Mucosa of rectum (tissue), 2 donors: ENCODE results near the gene IQCK.

Experiments used
- H3K27ac ChIP-seq, 2 donors: one replicate each; pipeline ENCODE4 v1.7.0; 2013; ENCODE audit warnings: inconsistent platforms in 2 of 2, low read depth in 2 of 2, low read length in 2 of 2
- H3K27me3 ChIP-seq, 2 donors: one replicate each; pipeline ENCODE4 v1.7.0; 2013; ENCODE audit warnings: low read length in 2 of 2; ENCODE audit not compliant: control insufficient read depth in 2 of 2, insufficient read depth in 2 of 2
- H3K36me3 ChIP-seq, 2 donors: one replicate each; pipeline ENCODE4 v1.7.0; 2013; ENCODE audit warnings: low read length in 2 of 2; ENCODE audit not compliant: control insufficient read depth in 2 of 2, insufficient read depth in 2 of 2
- H3K4me1 ChIP-seq, 2 donors: one replicate each; pipeline ENCODE4 v1.7.0; 2013; ENCODE audit warnings: low read length in 2 of 2, mild to moderate bottlenecking in 1 of 2; ENCODE audit not compliant: control insufficient read depth in 2 of 2, insufficient read depth in 2 of 2
- H3K4me3 ChIP-seq, 2 donors: one replicate each; pipeline ENCODE4 v1.7.0; 2013; ENCODE audit warnings: low read length in 2 of 2
- H3K9ac ChIP-seq, 2 donors: one replicate each; pipeline ENCODE4 v1.7.0; 2013; ENCODE audit warnings: low read length in 2 of 2, low read depth in 1 of 2, mild to moderate bottlenecking in 1 of 2
- H3K9me3 ChIP-seq, 2 donors: one replicate each; pipeline ENCODE4 v1.7.0; 2013; ENCODE audit warnings: low read length in 2 of 2; ENCODE audit not compliant: control insufficient read depth in 2 of 2
- donor health status: healthy.
- donor health status: Normal muscosa, but diverticular disease.

Gene IQCK

GRCh38 chr16:19771040-19771439 is 53.0 kb downstream of the IQCK start:
- no peaks in the 10 kb centered on the region for H3K36me3 ChIP-seq
- no peak overlapping the region for H3K4me3 ChIP-seq
- no peaks in the 10 kb centered on the region for H3K4me1 ChIP-seq
- H3K9me3 ChIP-seq: no peaks in the 10 kb centered on the region
- H3K27ac ChIP-seq: no peak overlapping the region
- H3K9ac ChIP-seq: no peak overlapping the region
- no peaks in the 10 kb centered on the region for H3K27me3 ChIP-seq

GRCh38 chr16:19771796-19772195 is 53.7 kb downstream of the IQCK start:
- Histone ChIP-seq H3K9me3 (no peaks in the 10 kb centered on the region), H3K36me3 (no peaks in the 10 kb centered on the region), H3K27ac (no peak overlapping the region)

GRCh38 chr16:19774024-19774423 is 56.0 kb downstream of the IQCK start:
- Histone ChIP-seq H3K9me3 (no peaks in the 10 kb centered on the region), H3K36me3 (no peaks in the 10 kb centered on the region), H3K9ac (no peak overlapping the region), H3K27me3 (no peaks in the 10 kb centered on the region), H3K4me3 (no peak overlapping the region), H3K4me1 (no peaks in the 10 kb centered on the region), H3K27ac (no peak overlapping the region)

More at GRCh38 chr16:19771796-19772195, 53.7 kb downstream of the IQCK start:
- Histone ChIP-seq H3K4me3 (no peak overlapping the region), H3K9ac (no peak overlapping the region), H3K27me3 (no peaks in the 10 kb centered on the region), H3K4me1 (no peaks in the 10 kb centered on the region)

DNA sequence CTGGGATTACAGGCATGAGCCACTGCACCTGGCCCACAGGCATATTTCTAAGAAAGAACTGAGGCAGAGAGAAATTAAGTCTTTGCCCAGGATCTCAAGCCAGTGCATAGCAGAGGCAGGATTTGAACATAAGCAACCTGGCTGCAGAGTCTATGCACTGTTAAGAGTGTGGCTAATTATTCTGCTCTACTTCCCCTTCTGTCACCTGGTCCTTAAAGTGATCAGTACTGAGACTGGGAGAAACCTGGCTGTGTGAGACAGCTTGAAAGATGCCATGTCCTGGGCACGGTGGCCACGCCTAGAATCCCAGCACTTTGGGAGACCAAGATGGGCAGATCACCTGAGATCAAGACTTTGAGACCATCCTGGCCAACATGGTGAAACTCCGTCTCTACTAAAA is 58.1 kb downstream of the IQCK start:
- no peak overlapping the region for H3K9ac ChIP-seq

DNA sequence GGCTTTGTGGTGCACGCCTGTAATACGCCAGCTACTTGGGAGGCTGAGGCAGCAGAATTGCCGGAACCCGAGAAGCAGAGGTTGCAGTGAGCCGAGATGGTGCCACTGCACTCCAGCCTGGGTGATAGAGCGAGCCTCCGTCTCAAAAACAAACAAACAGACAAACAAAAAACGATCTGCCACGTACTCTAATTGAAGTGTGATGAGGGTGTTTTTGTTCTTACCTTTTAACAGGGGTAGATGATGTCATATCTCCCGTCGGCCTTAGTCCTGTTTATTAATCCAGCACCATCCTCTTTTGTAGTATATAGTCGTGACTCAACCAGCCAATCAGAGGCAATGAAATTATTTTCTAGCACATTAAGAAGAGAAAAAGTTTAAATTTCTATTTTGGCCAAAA is 58.5 kb downstream of the IQCK start:
- H3K9ac ChIP-seq: no peak overlapping the region
- H3K27me3 ChIP-seq: no peaks in the 10 kb centered on the region
- H3K9me3 ChIP-seq: no peaks in the 10 kb centered on the region
- no peak overlapping the region for H3K27ac ChIP-seq
- H3K36me3 ChIP-seq: no peaks in the 10 kb centered on the region
- no peak overlapping the region for H3K4me3 ChIP-seq
- no peaks in the 10 kb centered on the region for H3K4me1 ChIP-seq

More for the DNA sequence above, 58.1 kb downstream of the IQCK start:
- Histone ChIP-seq H3K27me3 (no peaks in the 10 kb centered on the region), H3K4me1 (no peaks in the 10 kb centered on the region), H3K36me3 (no peaks in the 10 kb centered on the region), H3K27ac (no peak overlapping the region), H3K9me3 (no peaks in the 10 kb centered on the region), H3K4me3 (no peak overlapping the region)

GRCh38 chr16:19780321-19780720 is 62.2 kb downstream of the IQCK start:
- no peaks in the 10 kb centered on the region for H3K9me3 ChIP-seq
- no peak overlapping the region for H3K27ac ChIP-seq
- no peak overlapping the region for H3K4me3 ChIP-seq
- H3K27me3 ChIP-seq: no peaks in the 10 kb centered on the region
- H3K4me1 ChIP-seq: peaks cover 0 to 1% of the 10 kb centered on the region in 2 donors
- no peaks in the 10 kb centered on the region for H3K36me3 ChIP-seq
- no peak overlapping the region for H3K9ac ChIP-seq

DNA sequence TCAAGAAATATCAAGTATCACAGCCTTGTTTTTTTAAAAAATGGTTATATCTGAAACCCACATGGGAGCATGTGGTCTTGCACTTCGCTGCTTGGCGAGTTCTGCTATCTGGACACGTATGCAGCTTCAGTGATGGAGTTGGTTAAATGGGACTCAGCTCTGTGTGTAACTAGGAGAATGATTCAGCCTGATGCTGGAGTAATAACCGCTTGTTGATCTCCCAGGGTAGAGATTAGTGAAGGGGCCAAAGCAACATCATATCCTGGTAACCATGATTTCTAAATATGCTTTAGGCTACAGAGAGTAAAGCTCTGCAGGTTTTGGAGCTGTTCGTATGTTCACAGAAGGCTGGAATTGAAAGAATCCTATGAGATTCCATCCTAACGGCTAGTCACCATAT is 63.2 kb downstream of the IQCK start:
- Histone ChIP-seq H3K4me1 (peaks cover 0 to 2% of the 10 kb centered on the region in 2 donors), H3K27me3 (no peaks in the 10 kb centered on the region), H3K27ac (no peak overlapping the region), H3K36me3 (no peaks in the 10 kb centered on the region), H3K4me3 (no peak overlapping the region), H3K9ac (no peak overlapping the region), H3K9me3 (no peaks in the 10 kb centered on the region)

GRCh38 chr16:19783363-19784182 is 65.5 kb downstream of the IQCK start:
- no peak overlapping the region for H3K9ac ChIP-seq
- no peaks in the 10 kb centered on the region for H3K36me3 ChIP-seq
- H3K27me3 ChIP-seq: no peaks in the 10 kb centered on the region
- H3K27ac ChIP-seq: no peak overlapping the region
- peaks cover 0 to 2% of the 10 kb centered on the region in 2 donors for H3K4me1 ChIP-seq
- no peak overlapping the region for H3K4me3 ChIP-seq
- H3K9me3 ChIP-seq: no peaks in the 10 kb centered on the region

DNA sequence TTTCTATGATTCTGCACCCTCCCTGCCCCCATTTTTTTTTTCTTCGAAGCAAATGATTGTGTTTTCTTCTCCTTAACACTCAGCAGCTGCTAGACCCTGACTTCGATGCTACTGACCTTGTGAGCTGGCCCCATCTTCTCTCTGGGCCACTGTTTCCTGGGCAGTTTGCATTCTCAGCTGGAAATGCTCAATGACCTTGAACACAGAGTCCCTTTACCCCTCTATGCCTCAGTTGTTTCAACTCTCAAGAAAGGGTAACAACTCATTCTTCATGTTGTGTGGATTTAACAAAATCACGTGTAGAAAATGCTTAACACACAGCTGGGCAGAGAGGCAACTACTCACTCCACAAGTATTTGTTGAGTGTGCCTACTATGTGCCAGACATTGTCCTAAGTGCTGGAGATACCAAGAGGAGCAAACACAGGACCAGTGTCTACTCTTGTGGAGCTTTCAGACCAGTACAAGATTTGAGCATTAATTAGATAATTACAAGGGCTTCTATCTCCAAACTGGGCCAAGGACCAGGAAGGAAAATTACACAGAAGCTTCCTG is 66.2 kb downstream of the IQCK start:
- Histone ChIP-seq H3K36me3 (no peaks in the 10 kb centered on the region), H3K4me3 (no peak overlapping the region), H3K27ac (no peak overlapping the region), H3K27me3 (no peaks in the 10 kb centered on the region), H3K9ac (no peak overlapping the region), H3K4me1 (peaks cover 0 to 2% of the 10 kb centered on the region in 2 donors), H3K9me3 (no peaks in the 10 kb centered on the region)

DNA sequence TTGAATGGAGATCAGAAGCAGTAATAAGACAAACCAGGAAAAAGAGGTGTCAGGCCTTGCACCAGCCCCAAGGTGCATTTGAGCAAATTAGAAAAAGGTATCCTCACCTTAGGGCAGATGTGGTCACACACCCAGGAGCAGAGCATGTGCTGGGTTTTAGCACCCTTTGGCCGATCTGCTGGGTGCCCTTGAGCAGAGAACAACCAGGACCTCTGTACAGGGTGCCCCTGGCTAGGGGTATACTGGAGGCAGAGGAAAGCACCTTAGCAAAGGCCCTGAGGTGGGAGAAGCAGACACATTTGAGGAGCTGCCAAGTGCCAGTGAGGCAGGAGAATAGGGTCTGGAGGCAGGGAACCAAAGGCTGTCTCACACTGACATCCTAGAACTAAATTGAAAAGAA is 67.0 kb downstream of the IQCK start:
- Histone ChIP-seq H3K9ac (no peak overlapping the region), H3K36me3 (no peaks in the 10 kb centered on the region), H3K9me3 (no peaks in the 10 kb centered on the region), H3K27ac (no peak overlapping the region), H3K4me1 (peaks cover 0 to 2% of the 10 kb centered on the region in 2 donors), H3K4me3 (no peak overlapping the region), H3K27me3 (no peaks in the 10 kb centered on the region)
